Measurements from ENCODE around the gene MC2R.

- TF ChIP-seq CTCF (IDR thresholded peaks at IDR 0.05) (no peak), POLR2A (IDR thresholded peaks at IDR 0.05) (no peak)
These were observed 35.4 kb downstream of the MC2R start for GRCh38 chr18:13879937-13880336.

Measured in uterus (tissue), 2 donors.